ENCODE data around the gene CEP104. TPM values are rescaled to one million over a fixed set of nuclear protein-coding genes. Genes with fewer than 3 reads are reported as not detected.

Gene CEP104
- polyA plus RNA-seq, 1 donor (not counting 4 experiments of a cell fraction or from before 2014, with no cell fraction given): 35.7 TPM

GRCh38 chr1:3783651-3784474, 73.1 kb downstream of the CEP104 start:
- Histone ChIP-seq H3K4me1 (ENCODE audit: control insufficient read depth, extremely low read depth, insufficient read depth, low read length) (peaks cover 2% of the 10 kb centered on the region), H3K27ac (ENCODE audit: control insufficient read depth, insufficient read depth, low read length) (no peak overlapping the region), H2AFZ (ENCODE audit: control insufficient read depth, low read length) (no peak overlapping the region), H3K4me3 (ENCODE audit: control insufficient read depth in 2 of 3, extremely low read depth in 1 of 3, insufficient read depth in 2 of 3, low read depth in 1 of 3, low read length in 3 of 3) (no peak overlapping the region), H3K9me3 (ENCODE audit: control insufficient read depth, low read depth, low read length) (no peaks in the 10 kb centered on the region), H3K79me2 (ENCODE audit: control insufficient read depth, insufficient read depth, low read length) (peaks cover 20% of the 10 kb centered on the region), H3K36me3 (ENCODE audit: control insufficient read depth in 2 of 2, extremely low read depth in 1 of 2, insufficient read depth in 2 of 2, low read length in 2 of 2) (peaks cover 37 to 45% of the 10 kb centered on the region in 2 experiments), H4K20me1 (ENCODE audit: control insufficient read depth, extremely low read depth, insufficient read depth, low read length) (no peaks in the 10 kb centered on the region), H3K9me1 (ENCODE audit: control insufficient read depth, extremely low read depth, insufficient read depth, low read length) (no peaks in the 10 kb centered on the region), H3K27me3 (ENCODE audit: control insufficient read depth, extremely low read depth, insufficient read depth, low read length) (no peaks in the 10 kb centered on the region), H3K4me2 (ENCODE audit: control insufficient read depth, extremely low read depth, insufficient read depth, low read depth, low read length) (no peak overlapping the region), H3K9ac (ENCODE audit: control insufficient read depth, extremely low read depth, insufficient read depth, low read length) (no peak overlapping the region)
- DNase-seq (ENCODE audit: low read depth, low spot score) (no peak), FAIRE-seq (no peak)
- no peak for TF ChIP-seq EZH2 (IDR thresholded peaks at IDR 0.05; ENCODE audit: low read length)
- TF ChIP-seq CTCF (optimal IDR thresholded peaks at IDR 0.05 in 1 of 3, IDR thresholded peaks at IDR 0.05 in 1 of 3, conservative IDR thresholded peaks at IDR 0.05 in 1 of 3; ENCODE audit: extremely low read depth in 1 of 3, insufficient read depth in 2 of 3, low read length in 3 of 3): no peak
- dilution Hi-C loops (cut with MboI; ENCODE audit: extremely low pct_ligation_motif_present, low sequenced_read_pairs): no loop called here

DNA sequence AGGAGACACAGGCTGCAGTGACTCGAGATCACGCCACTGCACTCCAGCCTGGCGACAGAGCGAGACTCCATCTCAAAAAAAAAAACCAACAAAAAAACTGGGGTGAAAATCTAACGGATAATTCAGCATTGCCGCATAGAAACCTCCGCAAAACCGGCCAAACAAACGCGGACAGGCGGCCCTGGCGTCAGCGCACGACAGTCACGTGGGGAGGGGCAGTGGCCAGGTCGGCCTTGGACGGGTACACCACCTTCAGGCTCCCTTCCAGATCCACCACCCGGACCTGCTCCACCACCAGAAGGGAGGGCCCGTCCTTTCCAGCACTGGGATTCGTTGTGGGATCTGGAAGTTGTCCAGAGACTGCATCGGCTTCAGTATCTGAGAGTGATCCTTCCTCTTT, 76.1 kb downstream of the CEP104 start:
- dilution Hi-C loops (cut with MboI; ENCODE audit: extremely low pct_ligation_motif_present, low sequenced_read_pairs): no loop called here
- Histone ChIP-seq H3K9me1 (ENCODE audit: control insufficient read depth, extremely low read depth, insufficient read depth, low read length) (no peaks in the 10 kb centered on the region), H3K9me3 (ENCODE audit: control insufficient read depth, low read depth, low read length) (no peaks in the 10 kb centered on the region), H4K20me1 (ENCODE audit: control insufficient read depth, extremely low read depth, insufficient read depth, low read length) (no peaks in the 10 kb centered on the region), H3K27me3 (ENCODE audit: control insufficient read depth, extremely low read depth, insufficient read depth, low read length) (no peaks in the 10 kb centered on the region), H3K4me3 (ENCODE audit: control insufficient read depth in 2 of 3, extremely low read depth in 1 of 3, insufficient read depth in 2 of 3, low read depth in 1 of 3, low read length in 3 of 3) (no peak overlapping the region), H3K27ac (ENCODE audit: control insufficient read depth, insufficient read depth, low read length) (no peak overlapping the region), H3K79me2 (ENCODE audit: control insufficient read depth, insufficient read depth, low read length) (no peaks in the 10 kb centered on the region), H3K36me3 (ENCODE audit: control insufficient read depth in 2 of 2, extremely low read depth in 1 of 2, insufficient read depth in 2 of 2, low read length in 2 of 2) (peaks cover 29 to 40% of the 10 kb centered on the region in 2 experiments), H3K4me1 (ENCODE audit: control insufficient read depth, extremely low read depth, insufficient read depth, low read length) (no peaks in the 10 kb centered on the region), H3K9ac (ENCODE audit: control insufficient read depth, extremely low read depth, insufficient read depth, low read length) (no peak overlapping the region), H2AFZ (ENCODE audit: control insufficient read depth, low read length) (no peak overlapping the region), H3K4me2 (ENCODE audit: control insufficient read depth, extremely low read depth, insufficient read depth, low read depth, low read length) (no peak overlapping the region)
- TF ChIP-seq CTCF (optimal IDR thresholded peaks at IDR 0.05 in 1 of 3, IDR thresholded peaks at IDR 0.05 in 1 of 3, conservative IDR thresholded peaks at IDR 0.05 in 1 of 3; ENCODE audit: extremely low read depth in 1 of 3, insufficient read depth in 2 of 3, low read length in 3 of 3) (no peak), EZH2 (IDR thresholded peaks at IDR 0.05; ENCODE audit: low read length) (no peak)
- DNase-seq (ENCODE audit: low read depth, low spot score) (no peak), FAIRE-seq (no peak)

All from keratinocyte (primary cell).